HepG2 (cell line): ENCODE data around the gene IGFN1. TPM values are rescaled to one million over a fixed set of nuclear protein-coding genes. Genes with fewer than 3 reads are reported as not detected.

Experiments used
- HCFC1 ChIP-seq: fragments of 150-350 bp; IDR thresholded peaks from 2 replicates; pipeline ENCODE4 v1.6.1; 2014; ENCODE audit warnings: low read depth, low read length
- KDM2A ChIP-seq: sonication (generic); formaldehyde crosslinking; IDR thresholded peaks from 2 replicates; pipeline ENCODE4 v1.4.0; 2020; ENCODE audit warnings: low read depth, missing genetic modification reagents, borderline replicate concordance
- MAZ ChIP-seq, 2 experiments: sonication (generic) in 1 of 2; formaldehyde crosslinking in 1 of 2; IDR thresholded peaks; 2 replicates each; pipeline versions ENCODE4 v1.5.0 to v1.6.1; 2012 to 2020; ENCODE audit warnings: low read depth in 2 of 2, mild to moderate bottlenecking in 2 of 2, borderline replicate concordance in 1 of 2, improper control_type of control experiment in 1 of 2, low read length in 1 of 2, missing genetic modification reagents in 1 of 2, moderate library complexity in 1 of 2
- RAD21 ChIP-seq: fragments of 450-650 bp; formaldehyde crosslinking; IDR thresholded peaks from 2 replicates; pipeline ENCODE4 v1.5.0; 2020; ENCODE audit warnings: mild to moderate bottlenecking
- SALL1 ChIP-seq: sonication (generic); formaldehyde crosslinking; IDR thresholded peaks from 2 replicates; pipeline ENCODE4 v1.8.0; 2022; ENCODE audit warnings: mild to moderate bottlenecking, missing genetic modification reagents
- ZBTB21 ChIP-seq: sonication (generic); formaldehyde crosslinking; IDR thresholded peaks from 2 replicates; pipeline ENCODE4 v1.4.0; 2020; ENCODE audit warnings: missing genetic modification reagents
- ZNF563 ChIP-seq: sonication (generic); formaldehyde crosslinking; IDR thresholded peaks from 2 replicates; pipeline ENCODE4 v1.8.0; 2022; ENCODE audit warnings: mild to moderate bottlenecking, moderate library complexity, missing genetic modification reagents
- ZNF687 ChIP-seq: sonication (generic); formaldehyde crosslinking; IDR thresholded peaks from 2 replicates; pipeline ENCODE4 v1.5.1; 2020; ENCODE audit warnings: mild to moderate bottlenecking, missing genetic modification reagents, moderate library complexity
- polyA plus RNA-seq, 8 experiments: library from polyadenylated mRNA; depleted of rRNA in 3 of 8; stranded (reverse) in 7 of 8; unstranded in 1 of 8; fragments of >200 nt; fragmentation: Illumina TruSeq in 4 of 8; extraction: Trizol in 4 of 8; gene quantifications; 2 replicates each; pipeline versions ENCODE4 v1.2.1 to v1.2.3, GENCODE V29; 2011 to 2016; ENCODE audit warnings: low read depth in 4 of 8, missing spikeins in 1 of 8, mixed read lengths in 1 of 8; ENCODE audit not compliant: insufficient read depth in 1 of 8
- total RNA-seq, 5 experiments: library from RNA; depleted of rRNA; stranded (reverse); fragments of >200 nt; fragmentation: Illumina TruSeq; extraction: Trizol; gene quantifications; 2 replicates each; pipeline ENCODE4 v1.2.3, GENCODE V29; 2016; ENCODE audit warnings: low read depth in 1 of 5

The IGFN1 gene
- total and polyA plus RNA-seq, 2 of the 13 experiments (the other 11 are each of a cell fraction or from before 2014, with no cell fraction given) = 0.04 to 0.05 TPM

DNA sequence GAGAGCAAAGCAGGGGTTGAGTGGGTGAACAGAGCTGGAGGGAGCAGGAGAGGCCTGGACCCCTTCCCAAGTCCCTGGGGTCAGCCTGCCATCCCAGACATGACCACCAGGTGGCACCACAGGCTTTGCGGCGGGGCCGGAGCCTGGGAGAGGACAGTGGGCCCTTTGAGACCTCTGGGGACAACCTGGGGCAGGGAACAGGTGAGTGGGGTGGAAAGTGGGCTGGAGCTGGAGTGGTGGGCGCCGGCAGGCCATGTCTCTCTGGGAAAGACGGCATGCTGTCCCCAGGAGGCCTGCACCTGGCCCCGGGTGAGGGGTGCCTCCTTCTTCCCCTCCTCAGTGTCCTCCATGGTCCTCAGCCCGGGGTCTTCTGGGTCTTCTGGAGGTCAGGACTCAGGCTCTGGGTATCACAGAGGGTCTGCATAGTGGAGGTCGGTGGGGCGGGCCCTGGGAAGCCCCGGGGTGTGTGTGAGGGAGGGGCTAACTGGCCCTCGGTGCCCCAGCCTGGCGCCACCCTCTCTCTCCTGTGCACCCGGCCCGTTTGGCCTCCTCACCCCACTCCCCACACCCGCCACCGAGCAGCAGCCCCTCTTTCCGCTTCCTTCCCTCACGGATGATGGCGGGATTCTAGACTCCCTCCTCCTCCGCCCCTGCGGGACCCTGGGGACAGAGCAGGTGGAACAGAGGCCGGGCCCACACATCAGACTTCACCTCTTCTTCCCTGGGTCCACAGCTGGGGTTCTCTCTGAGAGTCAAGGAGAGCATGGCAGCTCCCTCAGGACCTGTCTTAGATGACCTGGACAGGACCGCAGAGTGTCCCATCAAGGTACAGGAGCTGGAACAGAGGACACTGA is 64.2 kb downstream of the IGFN1 start (continued):
- TF ChIP-seq ZNF687 = peak; percentile 31; the same call in 1 of the 2 replicates
- peak; percentile 32; the same call in 1 of the 2 replicates for TF ChIP-seq MAZ (IDR thresholded peaks at IDR 0.05; ENCODE audit: borderline replicate concordance, low read depth, low read length)
- TF ChIP-seq MAZ (CRISPR knock-in tag; IDR thresholded peaks at IDR 0.05; ENCODE audit: low read depth) = no peak
- no peak for TF ChIP-seq ZBTB21 (CRISPR knock-in tag)
- peak; percentile 44; the same call in 1 of the 2 replicates for TF ChIP-seq SALL1 (CRISPR knock-in tag)
- no peak for TF ChIP-seq ZNF563
- TF ChIP-seq HCFC1 = no peak
- peak; percentile 91 for TF ChIP-seq RAD21 (CRISPR knock-in tag)
- TF ChIP-seq KDM2A (CRISPR knock-in tag) = peak; percentile 44; the same call in 1 of the 2 replicates
- TF ChIP-seq, all 625 proteins: peak for 13
